GM21529 (cell line): ENCODE data around the gene EPHB3.
"Not testable (repeated sequence)": the region's sequence is repeated elsewhere in the genome, so short reads cannot be mapped to it uniquely, and the experiment has no call there.

ENCODE experiments used
- ATAC-seq: cut with Tn5 transposase; IDR thresholded peaks from one replicate; pipeline ENCODE4 v1.9.1; 2021; ENCODE audit not compliant: unreplicated experiment

EPHB3 gene

GRCh38 chr3:184597829-184598573, 36.4 kb downstream of the EPHB3 start:
- no peak for ATAC-seq

- ATAC-seq = no peak
Measured at GRCh38 chr3:184598574-184598927, 37.0 kb downstream of the EPHB3 start.

GRCh38 chr3:184599143-184599542, 37.6 kb downstream of the EPHB3 start:
- ATAC-seq = no peak

GRCh38 chr3:184600685-184601377, 39.2 kb downstream of the EPHB3 start:
- ATAC-seq = no peak

- no peak for ATAC-seq
Measured at GRCh38 chr3:184601576-184602371, 40.2 kb downstream of the EPHB3 start.

GRCh38 chr3:184602372-184603150, 41.0 kb downstream of the EPHB3 start:
- no peak for ATAC-seq

- ATAC-seq = no peak
Measured at GRCh38 chr3:184603151-184604030, 41.8 kb downstream of the EPHB3 start.

- ATAC-seq = no peak
Measured at GRCh38 chr3:184604039-184604601, 42.5 kb downstream of the EPHB3 start.

- no peak for ATAC-seq
Measured at GRCh38 chr3:184604615-184605290, 43.2 kb downstream of the EPHB3 start.

- no peak for ATAC-seq
Measured at GRCh38 chr3:184608209-184608608, 46.6 kb downstream of the EPHB3 start.

GRCh38 chr3:184609476-184610244, 48.1 kb downstream of the EPHB3 start:
- ATAC-seq = no peak

- ATAC-seq = no peak
Measured at GRCh38 chr3:184610245-184610871, 48.8 kb downstream of the EPHB3 start.

GRCh38 chr3:184611607-184612281, 50.2 kb downstream of the EPHB3 start:
- no peak for ATAC-seq

- no peak for ATAC-seq
Measured at GRCh38 chr3:184615396-184615795, 53.8 kb downstream of the EPHB3 start.

GRCh38 chr3:184616436-184616835, 54.9 kb downstream of the EPHB3 start:
- ATAC-seq = no peak

- not testable (repeated sequence) for ATAC-seq
Measured at GRCh38 chr3:184617306-184617705, 55.7 kb downstream of the EPHB3 start.

GRCh38 chr3:184618811-184619210, 57.2 kb downstream of the EPHB3 start:
- no peak for ATAC-seq
